Adrenal gland (tissue), 12 donors: ENCODE measurements around the gene TNFRSF17. TPM values are rescaled to one million over a fixed set of nuclear protein-coding genes. Genes with fewer than 3 reads are reported as not detected.

Experiments
- DNase-seq, 7 donors: peaks; one replicate each; pipeline ENCODE4 v3.0.0-alpha.2; 2019 to 2020
- H3K27ac ChIP-seq, 5 donors: fragments of 200-600 bp; sonication (generic) in 4 of 5; 1 replicate in 3 of 5; 2 replicates in 2 of 5; pipeline versions ENCODE4 v1.5.1 to v1.8.0; 2016 to 2020; ENCODE audit warnings: mild to moderate bottlenecking in 1 of 5
- H3K27me3 ChIP-seq: fragments of 200-600 bp; 2 replicates; pipeline ENCODE4 v1.8.0; 2021
- H3K36me3 ChIP-seq, 2 donors: fragments of 200-600 bp; replicated peaks in 1 of 2; 1 replicate in 1 of 2; 2 replicates in 1 of 2; pipeline versions ENCODE4 v1.5.1 to v1.8.0; 2018 to 2022
- H3K4me1 ChIP-seq, 2 donors: fragments of 200-600 bp; replicated peaks in 1 of 2; 1 replicate in 1 of 2; 2 replicates in 1 of 2; pipeline versions ENCODE4 v1.5.1 to v1.8.0; 2018 to 2021
- H3K4me3 ChIP-seq, 4 donors: fragments of 200-600 bp; sonication (generic) in 3 of 4; one replicate each; pipeline ENCODE4 v1.5.1; 2016 to 2018
- H3K9me3 ChIP-seq, 3 donors: fragments of 200-600 bp; sonication (generic) in 1 of 3; replicated peaks in 1 of 3; 1 replicate in 2 of 3; 2 replicates in 1 of 3; pipeline versions ENCODE4 v1.5.1 to v1.8.0; 2016 to 2021
- POLR2A ChIP-seq, 2 donors: fragments of 450-650 bp; IDR thresholded peaks; one replicate each; pipeline ENCODE4 v1.6.1; 2017; ENCODE audit warnings: antibody characterized with exemption in 2 of 2, mild to moderate bottlenecking in 2 of 2, moderate library complexity in 1 of 2
- WGBS, 4 donors: extraction: QIAGEN DNeasy Blood & Tissue Kit in 2 of 4; methylation state at CpG; one replicate each; pipeline versions ENCODE4 v1.1.5 to v1.1.7; 2013 to 2017; 5-methylcytosine and 5-hydroxymethylcytosine counted together
- intact Hi-C, 2 donors: fragments of 100-400 bp; cut with DNase I; formaldehyde crosslinking; loops; one replicate each; pipeline versions ENCODE4 v1.14.1 to v1.15.0; 2022 to 2023
- polyA plus RNA-seq, 3 donors: library from polyadenylated mRNA; stranded (reverse); fragments of 200-250 nt in 2 of 3; fragments of 350-450 nt in 1 of 3; fragmentation: Illumina TruSeq in 1 of 3; extraction: RNeasy Lipid Tissue Mini Kit (QIAGEN cat#74804) in 1 of 3; gene quantifications; one replicate each; pipeline ENCODE4 v1.2.3, GENCODE V29; 2013 to 2014
- total RNA-seq, 9 donors: library from RNA; depleted of rRNA in 4 of 9; stranded (reverse); fragments of >200 nt in 4 of 9; fragments of 120-200 nt in 1 of 9; fragmentation: NEBNext Ultra II Directional in 1 of 9; extraction: Animal tissue kit (Norgen Biotek cat#: 25700) in 1 of 9; gene quantifications; one replicate each; pipeline versions ENCODE4 v1.1.0 to v1.2.4, GENCODE V29; 2013 to 2023
- TF ChIP-seq, protein P1 (sequence below), 6 experiments: fragments of 450-650 bp in 4 of 6; fragments of 200-600 bp in 2 of 6; sonication (generic) in 1 of 6; IDR thresholded peaks; 1 replicate in 5 of 6; 2 replicates in 1 of 6; pipeline versions ENCODE4 v1.5.1 to v1.8.0; 2016 to 2021; ENCODE audit warnings: antibody characterized with exemption in 6 of 6, mild to moderate bottlenecking in 2 of 6, moderate library complexity in 1 of 6
- donor health status: healthy with polysubstance abuse.
- donor health status: Bipolar disorder and iron deficiency.
- donor health status: DM: yes; HTN: yes; CAD: no.
- donor health status: DM: no; HTN: no; CAD: no.
- donor health status: DM: no; HTN: no; CAD: no.
- donor health status: DM: yes; HTN: yes; CAD: no.

The TNFRSF17 gene
- total and polyA plus RNA-seq, 12 donors: 0.13 to 0.84 TPM; not detected in 10

DNA sequence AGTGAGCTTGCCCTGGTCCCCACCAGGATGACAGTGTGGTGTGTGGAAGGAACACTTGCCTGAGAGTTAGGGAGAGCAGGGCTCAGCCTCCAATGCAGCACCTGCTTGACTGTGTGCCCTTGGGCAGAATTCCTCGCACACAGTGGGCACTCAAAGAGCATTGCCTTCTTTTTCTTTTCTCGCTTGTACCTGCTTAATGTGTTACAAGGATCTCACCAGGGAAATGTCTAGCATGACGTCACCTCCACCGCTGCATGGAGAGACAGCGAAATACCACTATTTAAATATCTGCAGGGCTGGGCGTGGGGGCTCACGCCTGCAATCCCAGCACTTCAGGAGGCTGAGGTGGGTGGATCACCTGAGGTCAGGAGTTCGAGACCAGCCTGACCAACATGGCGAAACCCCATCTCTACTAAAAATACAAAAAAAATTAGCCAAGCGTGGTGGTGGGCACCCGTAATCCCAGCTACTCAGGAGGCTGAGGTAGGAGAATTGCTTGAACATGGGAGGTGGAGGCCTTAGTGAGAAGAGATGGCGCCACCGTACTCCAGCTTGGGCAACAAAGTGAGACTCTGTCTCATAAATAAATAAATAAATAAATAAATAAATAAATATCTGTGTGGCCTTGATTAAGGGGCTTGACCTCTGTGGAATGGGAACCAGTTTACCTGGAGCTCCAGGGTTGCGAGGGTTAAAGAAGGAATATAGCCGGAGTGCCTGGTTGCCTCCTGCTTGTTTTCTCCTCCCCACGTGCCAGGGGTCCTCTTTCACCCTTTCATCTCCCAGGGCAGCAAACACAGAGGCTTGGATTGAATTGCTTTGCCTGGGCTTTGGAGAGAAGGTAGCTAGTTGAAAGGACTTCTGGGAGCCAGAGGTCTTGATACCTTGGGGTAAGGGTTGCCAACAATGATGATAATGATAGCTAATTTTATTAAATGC lies 27.8 kb downstream of the TNFRSF17 start:
- Histone ChIP-seq H3K9me3 (no peaks in the 10 kb centered on the region), H3K4me1 (peaks cover 10 to 26% of the 10 kb centered on the region in 2 donors), H3K4me3 (no peak overlapping the region), H3K27me3 (no peaks in the 10 kb centered on the region), H3K27ac (no peak overlapping the region), H3K36me3 (no peaks in the 10 kb centered on the region)
- TF ChIP-seq, protein P1, sequence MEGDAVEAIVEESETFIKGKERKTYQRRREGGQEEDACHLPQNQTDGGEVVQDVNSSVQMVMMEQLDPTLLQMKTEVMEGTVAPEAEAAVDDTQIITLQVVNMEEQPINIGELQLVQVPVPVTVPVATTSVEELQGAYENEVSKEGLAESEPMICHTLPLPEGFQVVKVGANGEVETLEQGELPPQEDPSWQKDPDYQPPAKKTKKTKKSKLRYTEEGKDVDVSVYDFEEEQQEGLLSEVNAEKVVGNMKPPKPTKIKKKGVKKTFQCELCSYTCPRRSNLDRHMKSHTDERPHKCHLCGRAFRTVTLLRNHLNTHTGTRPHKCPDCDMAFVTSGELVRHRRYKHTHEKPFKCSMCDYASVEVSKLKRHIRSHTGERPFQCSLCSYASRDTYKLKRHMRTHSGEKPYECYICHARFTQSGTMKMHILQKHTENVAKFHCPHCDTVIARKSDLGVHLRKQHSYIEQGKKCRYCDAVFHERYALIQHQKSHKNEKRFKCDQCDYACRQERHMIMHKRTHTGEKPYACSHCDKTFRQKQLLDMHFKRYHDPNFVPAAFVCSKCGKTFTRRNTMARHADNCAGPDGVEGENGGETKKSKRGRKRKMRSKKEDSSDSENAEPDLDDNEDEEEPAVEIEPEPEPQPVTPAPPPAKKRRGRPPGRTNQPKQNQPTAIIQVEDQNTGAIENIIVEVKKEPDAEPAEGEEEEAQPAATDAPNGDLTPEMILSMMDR (IDR thresholded peaks at IDR 0.05): no peak
- no peak for TF ChIP-seq POLR2A (IDR thresholded peaks at IDR 0.05)
- intact Hi-C loops: no loop called here
- no peak for DNase-seq
- 92 to 95% (median 93%) methylated on average over 16 of the region's 16 CpGs for WGBS, 4 donors

DNA sequence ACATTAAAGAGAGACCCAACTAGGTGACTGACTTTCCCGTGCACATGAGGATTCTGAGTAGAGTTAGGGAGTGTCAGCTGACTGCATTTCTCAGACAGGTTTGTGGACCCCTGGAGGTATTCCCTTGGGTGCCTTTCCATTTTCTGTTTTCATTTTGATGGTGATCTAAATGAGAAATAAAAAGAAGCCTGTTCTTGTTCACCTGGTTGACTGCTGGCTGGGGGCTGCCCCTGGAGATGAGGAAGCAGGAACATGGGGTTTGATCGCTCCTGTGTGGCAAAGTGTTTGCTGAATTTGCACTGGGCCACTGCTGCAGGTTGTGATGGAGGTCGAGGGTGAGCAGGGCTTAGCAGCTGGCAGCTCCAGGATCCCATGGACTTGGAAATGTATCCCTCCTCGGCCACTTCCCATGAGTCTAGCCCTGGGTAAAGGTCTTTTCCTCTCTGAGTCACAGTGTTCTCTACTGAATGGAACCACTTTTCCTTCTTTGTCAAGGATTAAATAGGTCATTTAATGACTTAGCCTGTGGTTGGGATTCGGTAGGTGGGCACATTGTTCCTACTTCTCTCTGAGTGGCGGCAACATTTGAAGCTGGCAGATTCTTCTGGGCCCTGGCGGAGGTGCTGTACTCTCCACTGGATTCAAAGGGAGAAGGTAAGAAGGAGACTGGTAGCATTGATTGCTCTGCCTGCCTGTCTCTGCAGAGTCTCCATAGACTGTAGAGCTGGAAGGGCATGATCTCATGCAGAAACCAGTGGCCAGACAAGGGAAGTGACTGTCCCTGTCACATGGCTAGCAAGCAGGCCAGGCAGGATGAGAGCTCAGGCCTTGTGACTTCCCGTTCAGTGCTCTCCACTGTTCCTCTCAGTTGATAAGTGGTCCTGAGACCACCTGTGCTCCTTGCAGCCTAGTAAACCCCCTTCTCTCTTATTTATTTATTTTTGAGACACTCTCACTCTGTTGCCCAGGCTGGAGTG lies 29.4 kb downstream of the TNFRSF17 start:
- WGBS, 4 donors: 76 to 86% (median 78%) methylated on average over 8 of the region's 8 CpGs
- no peak overlapping the region for H3K4me3 ChIP-seq
- H3K27me3 ChIP-seq: no peaks in the 10 kb centered on the region
- intact Hi-C loops: no loop called here
- peak overlapping the region in 2 of 5 donors; percentile 76 to 78 for H3K27ac ChIP-seq
- H3K4me1 ChIP-seq: peaks cover 10 to 26% of the 10 kb centered on the region in 2 donors
- H3K36me3 ChIP-seq: no peaks in the 10 kb centered on the region
- TF ChIP-seq POLR2A (IDR thresholded peaks at IDR 0.05): no peak
- TF ChIP-seq, protein P1 (IDR thresholded peaks at IDR 0.05): peak in 1 of 6 experiments; percentile 22
- H3K9me3 ChIP-seq: no peaks in the 10 kb centered on the region
- peak; percentile 22 to 70 (median 39) for DNase-seq

DNA sequence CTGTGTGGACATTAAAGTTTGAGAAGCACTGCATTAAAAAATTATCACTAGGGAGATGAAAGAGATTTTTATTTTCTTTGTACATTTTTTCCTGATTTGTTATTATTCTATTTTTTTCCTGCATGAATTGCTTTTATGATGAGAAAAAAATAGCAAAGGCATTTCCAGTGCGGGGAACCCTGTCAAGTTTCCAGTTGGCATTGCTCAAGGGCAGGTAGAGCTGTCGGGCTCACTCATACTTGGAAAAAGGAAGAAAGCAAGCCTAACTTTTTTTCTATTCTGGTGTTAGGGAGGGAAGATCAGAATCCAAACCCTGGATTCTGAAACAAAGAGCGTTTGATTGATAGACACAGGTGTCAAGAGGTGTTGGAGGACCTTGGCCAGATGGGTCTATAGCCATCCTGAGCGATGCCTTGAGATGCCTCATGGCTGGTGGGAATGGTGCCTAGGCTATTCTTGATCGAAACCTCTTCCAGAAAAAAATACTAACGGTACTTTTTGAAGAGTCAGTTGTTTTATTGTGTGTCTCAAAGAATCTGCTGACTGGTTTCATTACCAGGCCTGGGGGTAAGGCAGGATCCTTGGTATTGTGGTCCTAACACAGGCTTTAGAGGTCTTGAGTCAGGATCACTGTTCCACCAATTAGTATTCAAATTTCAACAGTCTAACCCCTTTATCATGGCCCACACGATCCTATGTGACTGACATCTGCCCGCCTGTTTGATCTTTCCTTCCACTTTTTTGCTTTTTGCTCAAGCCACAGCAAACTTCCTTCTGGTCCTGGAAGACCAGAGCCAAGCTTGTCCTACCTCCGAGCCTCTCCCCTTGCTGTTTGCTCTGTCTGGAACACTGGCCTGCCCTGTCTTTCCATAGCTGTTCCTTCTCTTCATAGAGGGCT lies 31.7 kb downstream of the TNFRSF17 start:
- DNase-seq: peak; percentile 60 to 76 (median 71)
- WGBS, 4 donors: 48 to 60% (median 54%) methylated on average over 9 of the region's 9 CpGs
- Histone ChIP-seq H3K27ac (peak overlapping the region in 2 of 5 donors; percentile 31 to 46), H3K27me3 (no peaks in the 10 kb centered on the region), H3K9me3 (no peaks in the 10 kb centered on the region), H3K36me3 (no peaks in the 10 kb centered on the region), H3K4me3 (no peak overlapping the region), H3K4me1 (peaks cover 10 to 26% of the 10 kb centered on the region in 2 donors)
- intact Hi-C loops: no loop called here
- TF ChIP-seq, protein P1 (IDR thresholded peaks at IDR 0.05): no peak
- no peak for TF ChIP-seq POLR2A (IDR thresholded peaks at IDR 0.05)
